GM12891 (cell line): ENCODE data around the gene FER.
A peak's percentile ranks its signal among the peaks of the same experiment; 100 is the strongest.

Experiments
- DNase-seq: peaks from one replicate; pipeline ENCODE4 v3.0.0; 2011; ENCODE audit warnings: low spot score; ENCODE audit not compliant: insufficient read length
- FAIRE-seq: peaks from 2 replicates; lab custom pipeline; 2011; peaks lifted over from hg19 to GRCh38; lab: Jason Lieb, UNC
- PAX5 ChIP-seq: IDR thresholded peaks from 2 replicates; pipeline ENCODE4 v1.6.1; 2011; ENCODE audit warnings: low read length, moderate library complexity, mild to moderate bottlenecking; ENCODE audit not compliant: insufficient read depth, severe bottlenecking
- POLR2A ChIP-seq: IDR thresholded peaks from 2 replicates; pipeline ENCODE4 v1.6.1; 2011; ENCODE audit warnings: low read depth, low read length, control low read depth
- POLR2AphosphoS5 ChIP-seq: IDR thresholded peaks from 2 replicates; pipeline ENCODE4 v1.6.1; 2011; ENCODE audit warnings: low read depth, low read length, control low read depth
- POU2F2 ChIP-seq: IDR thresholded peaks from 2 replicates; pipeline ENCODE4 v1.6.1; 2011; ENCODE audit warnings: low read depth, mild to moderate bottlenecking, control low read depth, low read length, moderate library complexity
- SPI1 ChIP-seq: IDR thresholded peaks from 2 replicates; pipeline ENCODE4 v1.6.1; 2011; ENCODE audit warnings: low read depth, low read length, control low read depth
- TAF1 ChIP-seq: IDR thresholded peaks from 2 replicates; pipeline ENCODE4 v1.6.1; 2011; ENCODE audit warnings: low read depth, low read length, control low read depth

Gene FER

GRCh38 chr5:109099081-109099480, 351.4 kb downstream of the FER start:
- no peak for TF ChIP-seq PAX5
- TF ChIP-seq POU2F2, result no peak
- no peak for TF ChIP-seq POLR2A
- no peak for TF ChIP-seq TAF1
- no peak for TF ChIP-seq POLR2AphosphoS5
- no peak for TF ChIP-seq SPI1
- DNase-seq, result no peak
- FAIRE-seq, result no peak

- FAIRE-seq, result peak; percentile 38
- no peak for TF ChIP-seq TAF1
- no peak for TF ChIP-seq POLR2A
- TF ChIP-seq POU2F2, result no peak
- TF ChIP-seq POLR2AphosphoS5, result no peak
- no peak for TF ChIP-seq SPI1
- no peak for TF ChIP-seq PAX5
- no peak for DNase-seq
Measured at GRCh38 chr5:109100971-109101370, 353.3 kb downstream of the FER start.

GRCh38 chr5:109102096-109102690, 354.5 kb downstream of the FER start:
- DNase-seq, result no peak
- no peak for TF ChIP-seq SPI1
- no peak for TF ChIP-seq POLR2AphosphoS5
- no peak for TF ChIP-seq PAX5
- FAIRE-seq, result no peak

- FAIRE-seq (no peak), DNase-seq (no peak)
- TF ChIP-seq POU2F2, result no peak
Measured at GRCh38 chr5:109105631-109106267, 358.1 kb downstream of the FER start.

GRCh38 chr5:109111680-109112079, 364.0 kb downstream of the FER start:
- FAIRE-seq, result no peak
- TF ChIP-seq POLR2AphosphoS5, result no peak
- TF ChIP-seq SPI1, result no peak
- no peak for TF ChIP-seq TAF1
- TF ChIP-seq POU2F2, result no peak
- TF ChIP-seq PAX5, result no peak
- TF ChIP-seq POLR2A, result no peak
- DNase-seq, result no peak

GRCh38 chr5:109113608-109114007, 365.9 kb downstream of the FER start:
- DNase-seq, result no peak
- no peak for FAIRE-seq
- no peak for TF ChIP-seq PAX5
- no peak for TF ChIP-seq POLR2A
- TF ChIP-seq POLR2AphosphoS5, result no peak
- TF ChIP-seq SPI1, result no peak
- no peak for TF ChIP-seq TAF1
- TF ChIP-seq POU2F2, result no peak

- TF ChIP-seq POLR2A (no peak), SPI1 (no peak), POLR2AphosphoS5 (no peak), TAF1 (no peak), PAX5 (no peak), POU2F2 (no peak)
- DNase-seq, result no peak
- FAIRE-seq, result peak; percentile 9
Measured at GRCh38 chr5:109121225-109121624, 373.5 kb downstream of the FER start.

- no peak for DNase-seq
- no peak for TF ChIP-seq PAX5
- no peak for TF ChIP-seq POLR2AphosphoS5
- no peak for TF ChIP-seq TAF1
- no peak for TF ChIP-seq POLR2A
- TF ChIP-seq POU2F2, result no peak
- no peak for TF ChIP-seq SPI1
Measured at GRCh38 chr5:109125755-109126429, 378.2 kb downstream of the FER start.

GRCh38 chr5:109126481-109126880, 378.8 kb downstream of the FER start:
- FAIRE-seq (no peak), DNase-seq (no peak)
- TF ChIP-seq TAF1 (no peak), POLR2AphosphoS5 (no peak)

More at GRCh38 chr5:109125755-109126429, 378.2 kb downstream of the FER start:
- no peak for FAIRE-seq

- FAIRE-seq (no peak), DNase-seq (no peak)
- TF ChIP-seq POLR2A (no peak), POLR2AphosphoS5 (no peak), TAF1 (no peak), POU2F2 (no peak), PAX5 (no peak), SPI1 (no peak)
Measured at GRCh38 chr5:109136906-109137305, 389.2 kb downstream of the FER start.
